GM12878 (cell line): ENCODE results near the gene TBL1XR1. TPM values are rescaled to one million over a fixed set of nuclear protein-coding genes. Genes with fewer than 3 reads are reported as not detected.

Experiments used
- ATAC-seq: fragments of 200-7000 bp; cut with Tn5 transposase; 3 replicates; pipeline ENCODE4 v1.9.1; 2020; ENCODE audit warnings: mild to moderate bottlenecking, moderate library complexity
- BruUV-seq: library from RNA; stranded (reverse); fragments of 400-500 nt; replicated peaks from 2 replicates; lab custom pipeline; 2021; lab: Mats Ljungman, UMichigan
- CTCF ChIA-PET: fragments of 300-600 bp; sonication (Branson Sonifier 250); formaldehyde crosslinking; extraction: SDS; loops from one replicate; lab custom pipeline; 2021; ENCODE audit warnings: inconsistent platforms; lab: Yijun Ruan, JAX
- POLR2A ChIA-PET: fragments of 350-600 bp; formaldehyde crosslinking; extraction: SDS; loops from one replicate; lab custom pipeline; 2021; ENCODE audit warnings: inconsistent platforms; lab: Charles Lee
- RAD21 ChIA-PET: fragments of 300-600 bp; sonication (Branson Sonifier 250); formaldehyde crosslinking; loops from one replicate; lab custom pipeline; 2023; ENCODE audit warnings: antibody characterized with exemption; ENCODE audit not compliant: unreplicated experiment; lab: Charles Lee
- SMC1A ChIA-PET: fragments of 300-600 bp; sonication (Branson Sonifier 250); formaldehyde crosslinking; loops from one replicate; lab custom pipeline; 2023; ENCODE audit not compliant: unreplicated experiment, uncharacterized antibody; lab: Charles Lee
- DNase-seq: peaks from one replicate; pipeline ENCODE4 v3.0.0-alpha.2; 2011; ENCODE audit warnings: low read depth, low spot score
- FAIRE-seq: peaks from 3 replicates; lab custom pipeline; 2011; peaks lifted over from hg19 to GRCh38; lab: Jason Lieb, UNC
- H2AFZ ChIP-seq: 2 replicates; pipeline ENCODE4 v1.6.0; 2011; ENCODE audit warnings: low read depth, low read length, control low read depth; ENCODE audit not compliant: control insufficient read depth
- H3K27ac ChIP-seq: 2 replicates; pipeline ENCODE4 v1.5.1; 2011; ENCODE audit warnings: control low read depth; ENCODE audit not compliant: control insufficient read depth, insufficient read depth
- H3K27me3 ChIP-seq, 2 experiments: replicated peaks in 1 of 2; 2 replicates each; pipeline versions ENCODE4 v1.6.0 to v1.6.1; 2011; ENCODE audit warnings: low read length in 1 of 2; ENCODE audit not compliant: control insufficient read depth in 2 of 2, insufficient read depth in 2 of 2
- H3K36me3 ChIP-seq, 2 experiments: 2 replicates each; pipeline ENCODE4 v1.5.1; 2011; ENCODE audit warnings: low read length in 1 of 2; ENCODE audit not compliant: control insufficient read depth in 2 of 2, insufficient read depth in 2 of 2
- H3K4me1 ChIP-seq: 2 replicates; pipeline ENCODE4 v1.6.1; 2011; ENCODE audit warnings: mild to moderate bottlenecking, low read length, moderate library complexity, mixed read lengths; ENCODE audit not compliant: control insufficient read depth, insufficient read depth
- H3K4me2 ChIP-seq: 2 replicates; pipeline ENCODE4 v1.6.0; 2011; ENCODE audit warnings: control low read depth; ENCODE audit not compliant: control insufficient read depth, insufficient read depth
- H3K4me3 ChIP-seq: fragments of 200-600 bp; sonication (generic); 2 replicates; pipeline ENCODE4 v1.5.1; 2016
- H3K79me2 ChIP-seq: 2 replicates; pipeline ENCODE4 v1.6.0; 2011; ENCODE audit warnings: low read length; ENCODE audit not compliant: control insufficient read depth, insufficient read depth
- H3K9ac ChIP-seq: 2 replicates; pipeline ENCODE4 v1.8.0; 2011; ENCODE audit warnings: low read length, control low read depth, mixed read lengths; ENCODE audit not compliant: control insufficient read depth, insufficient read depth
- H3K9me3 ChIP-seq: replicated peaks from 3 replicates; pipeline ENCODE4 v1.5.1; 2011; ENCODE audit warnings: mild to moderate bottlenecking, low read length; ENCODE audit not compliant: control insufficient read depth, insufficient read depth
- H4K20me1 ChIP-seq: 2 replicates; pipeline ENCODE4 v1.6.0; 2011; ENCODE audit not compliant: control insufficient read depth, insufficient read depth
- BMI1 ChIP-seq: fragments of 450-650 bp; IDR thresholded peaks from 2 replicates; pipeline ENCODE4 v1.6.1; 2016; ENCODE audit warnings: mild to moderate bottlenecking, moderate library complexity, borderline replicate concordance
- DPF2 ChIP-seq: fragments of 450-650 bp; IDR thresholded peaks from 2 replicates; pipeline ENCODE4 v1.6.1; 2017; ENCODE audit warnings: mild to moderate bottlenecking
- JUND ChIP-seq: IDR thresholded peaks from 2 replicates; pipeline ENCODE4 v1.6.1; 2012; ENCODE audit warnings: low read depth, mild to moderate bottlenecking, low read length, improper control_type of control experiment, moderate library complexity
- NFYB ChIP-seq: IDR thresholded peaks from 2 replicates; pipeline ENCODE4 v1.6.1; 2011; ENCODE audit warnings: low read depth, mild to moderate bottlenecking, low read length, improper control_type of control experiment, moderate library complexity; ENCODE audit not compliant: insufficient read depth
- NR2F1 ChIP-seq: fragments of 450-650 bp; conservative IDR thresholded peaks from 2 replicates; pipeline ENCODE4 v1.6.1; 2017; ENCODE audit warnings: mild to moderate bottlenecking
- RUNX3 ChIP-seq: IDR thresholded peaks from 2 replicates; pipeline ENCODE4 v1.6.1; 2012; ENCODE audit warnings: low read length, inconsistent platforms
- SPI1 ChIP-seq: IDR thresholded peaks from 2 replicates; pipeline ENCODE4 v1.6.1; 2011; ENCODE audit warnings: low read depth, mild to moderate bottlenecking, low read length, moderate library complexity, borderline replicate concordance; ENCODE audit not compliant: insufficient read depth
- TCF12 ChIP-seq: IDR thresholded peaks from 2 replicates; pipeline ENCODE4 v1.6.1; 2011; ENCODE audit warnings: low read depth, mild to moderate bottlenecking, low read length
- ZNF384 ChIP-seq: IDR thresholded peaks from 2 replicates; pipeline ENCODE4 v1.6.1; 2012; ENCODE audit warnings: low read depth, mild to moderate bottlenecking, low read length, improper control_type of control experiment, borderline replicate concordance
- WGBS: methylation state at CpG from one replicate; pipeline ENCODE4 v1.1.6; 2016; ENCODE audit warnings: low lambda C conversion rate; ENCODE audit not compliant: insufficient replicate concordance, insufficient coverage; ENCODE audit errors: missing lambda C conversion rate; 5-methylcytosine and 5-hydroxymethylcytosine counted together
- in situ Hi-C: fragments of 300-500 bp; cut with MboI; formaldehyde crosslinking; loops from 9 replicates; pipeline ENCODE4 v1.14.3; 2018; ENCODE audit warnings: mixed read lengths
- intact Hi-C: fragments of 100-400 bp; cut with micrococcal nuclease; formaldehyde crosslinking; loops from one replicate; pipeline ENCODE4 v1.14.2; 2022; ENCODE audit not compliant: unreplicated experiment
- polyA plus RNA-seq, 11 experiments: library from polyadenylated mRNA; depleted of rRNA in 4 of 11; unstranded in 6 of 11; stranded (reverse) in 5 of 11; fragments of >200 nt; fragmentation: Nextera tagmentation in 4 of 11; fragmentation: Illumina TruSeq in 1 of 11; extraction: Ambion mirVana in 4 of 11; extraction: Trizol in 1 of 11; gene quantifications; 1 replicate in 1 of 11; 2 replicates in 10 of 11; pipeline versions ENCODE4 v1.2.1 to v1.2.3, GENCODE V29; 2011 to 2016; ENCODE audit warnings: inconsistent platforms in 2 of 11, missing spikeins in 2 of 11, low read depth in 1 of 11
- total RNA-seq, 4 experiments: library from RNA; depleted of rRNA in 3 of 4; stranded (reverse); fragments of >200 nt in 3 of 4; fragmentation: Illumina TruSeq in 1 of 4; extraction: Trizol in 1 of 4; gene quantifications; 2 replicates each; pipeline versions ENCODE4 v1.2.1 to v1.2.3, GENCODE V29; 2013 to 2021
- TF ChIP-seq, protein P1 (sequence below): fragments of 450-650 bp; IDR thresholded peaks from 2 replicates; pipeline ENCODE4 v1.6.1; 2016; ENCODE audit warnings: mild to moderate bottlenecking

Gene TBL1XR1
- total and polyA plus RNA-seq, 10 of the 15 experiments (the other 5 are each of a cell fraction or from before 2014, with no cell fraction given): 13.0 to 115 (median 60.4) TPM

DNA sequence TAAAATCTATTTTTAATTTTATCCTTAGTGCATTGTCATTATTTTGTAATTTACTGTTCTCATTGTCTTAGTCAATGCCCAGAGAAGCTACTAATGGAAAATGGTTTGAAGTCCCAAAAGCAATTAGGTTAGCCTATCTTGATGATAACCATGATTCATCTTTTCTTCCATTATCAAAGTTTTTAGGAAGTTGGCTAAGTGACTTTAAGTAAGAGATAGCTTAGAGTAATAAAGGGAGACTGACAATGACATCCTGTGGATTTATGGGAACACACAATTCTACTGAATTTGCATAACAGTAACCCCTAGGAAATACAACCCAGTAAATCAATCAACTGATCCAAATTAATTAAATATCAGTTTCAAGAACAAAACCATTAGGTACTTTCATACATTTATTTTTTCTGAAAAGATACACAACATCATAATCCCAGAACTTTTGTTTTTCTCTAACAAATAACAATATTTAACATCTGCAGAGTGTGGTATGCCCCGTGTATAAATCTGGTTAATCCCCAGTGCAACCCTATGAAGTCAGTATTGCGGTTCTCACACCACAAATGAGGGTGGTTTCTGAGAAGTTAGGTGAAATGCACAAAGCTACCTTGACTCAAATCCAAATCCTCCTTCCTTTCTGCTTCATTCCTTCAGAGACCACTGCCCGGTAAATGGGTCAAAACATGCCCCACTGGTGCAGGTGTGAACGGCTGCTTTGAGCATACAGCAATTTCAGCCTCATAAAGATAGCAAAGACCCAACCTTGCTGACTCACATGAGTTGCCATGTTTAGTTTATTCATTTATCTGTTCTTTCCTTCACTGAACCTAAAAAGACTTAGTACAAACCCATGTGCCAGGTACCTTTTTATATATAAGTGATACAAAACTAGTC, 202.1 kb downstream of the TBL1XR1 start (continued):
- no peak for TF ChIP-seq DPF2
- TF ChIP-seq, all 136 proteins: peak for 0

DNA sequence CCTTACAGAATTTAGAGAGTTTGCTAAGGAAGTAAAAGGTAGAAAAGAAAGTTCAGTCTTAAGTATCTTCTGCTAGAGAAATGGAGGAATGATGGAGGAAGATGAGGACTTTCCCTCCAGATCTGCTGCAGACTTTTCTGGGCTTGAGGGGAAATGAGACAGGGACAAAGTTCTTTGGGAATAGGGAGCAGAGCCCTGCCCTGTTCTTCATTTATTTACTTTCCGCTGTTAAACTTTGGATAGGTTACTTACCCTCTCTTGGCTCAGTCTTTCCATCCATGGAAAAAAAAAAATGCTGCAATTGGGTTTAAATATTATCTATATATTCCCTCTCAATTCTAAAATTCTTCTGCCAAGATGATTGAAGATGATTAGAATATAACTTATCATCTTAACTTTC, 202.9 kb downstream of the TBL1XR1 start:
- in situ Hi-C loops: no loop called here

More for the DNA sequence above, 202.9 kb downstream of the TBL1XR1 start:
- no peak overlapping the region for H3K9ac ChIP-seq
- H3K4me3 ChIP-seq: no peak overlapping the region
- ChIA-PET CTCF (no interaction called here), POLR2A (no interaction called here), SMC1A (no interaction called here), RAD21 (no interaction called here)
- no peak overlapping the region for H2AFZ ChIP-seq
- H4K20me1 ChIP-seq: no peaks in the 10 kb centered on the region
- intact Hi-C loops: no loop called here
- no peak overlapping the region for H3K27ac ChIP-seq
- H3K4me1 ChIP-seq: no peaks in the 10 kb centered on the region
- DNase-seq (no peak), FAIRE-seq (no peak), ATAC-seq (no peak)
- H3K27me3 ChIP-seq: no peaks in the 10 kb centered on the region; a peak in 1 of 4 replicates
- H3K36me3 ChIP-seq: no peaks in the 10 kb centered on the region
- BruUV-seq: no TSS peak
- TF ChIP-seq, protein P1, sequence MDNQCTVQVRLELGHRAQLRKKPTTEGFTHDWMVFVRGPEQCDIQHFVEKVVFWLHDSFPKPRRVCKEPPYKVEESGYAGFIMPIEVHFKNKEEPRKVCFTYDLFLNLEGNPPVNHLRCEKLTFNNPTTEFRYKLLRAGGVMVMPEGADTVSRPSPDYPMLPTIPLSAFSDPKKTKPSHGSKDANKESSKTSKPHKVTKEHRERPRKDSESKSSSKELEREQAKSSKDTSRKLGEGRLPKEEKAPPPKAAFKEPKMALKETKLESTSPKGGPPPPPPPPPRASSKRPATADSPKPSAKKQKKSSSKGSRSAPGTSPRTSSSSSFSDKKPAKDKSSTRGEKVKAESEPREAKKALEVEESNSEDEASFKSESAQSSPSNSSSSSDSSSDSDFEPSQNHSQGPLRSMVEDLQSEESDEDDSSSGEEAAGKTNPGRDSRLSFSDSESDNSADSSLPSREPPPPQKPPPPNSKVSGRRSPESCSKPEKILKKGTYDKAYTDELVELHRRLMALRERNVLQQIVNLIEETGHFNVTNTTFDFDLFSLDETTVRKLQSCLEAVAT: no peak
- no peak for TF ChIP-seq JUND
- TF ChIP-seq SPI1: no peak
- no peak for TF ChIP-seq ZNF384
- no peak for TF ChIP-seq NFYB
- TF ChIP-seq NR2F1: no peak
- TF ChIP-seq BMI1: no peak
- no peak for TF ChIP-seq TCF12
- no peak for TF ChIP-seq RUNX3
- H3K9me3 ChIP-seq: no peaks in the 10 kb centered on the region
- WGBS: 92% methylated on average over 1 of the region's 1 CpG
- no peak overlapping the region for H3K4me2 ChIP-seq
- H3K79me2 ChIP-seq: no peaks in the 10 kb centered on the region
